Esophagus (tissue), 2 donors: ENCODE data around the gene SPNS3. TPM values are rescaled to one million over a fixed set of nuclear protein-coding genes. Genes with fewer than 3 reads are reported as not detected.

Experiments used
- H3K27ac ChIP-seq, 2 donors: one replicate each; pipeline ENCODE4 v1.5.1; 2013; ENCODE audit warnings: low read depth in 2 of 2, mild to moderate bottlenecking in 2 of 2, inconsistent platforms in 1 of 2, low read length in 1 of 2, moderate library complexity in 1 of 2
- H3K27me3 ChIP-seq, 2 donors: one replicate each; pipeline ENCODE4 v1.6.1; 2013; ENCODE audit warnings: low read length in 2 of 2, control low read depth in 1 of 2, mild to moderate bottlenecking in 1 of 2; ENCODE audit not compliant: insufficient read depth in 2 of 2, control insufficient read depth in 1 of 2
- H3K36me3 ChIP-seq, 2 donors: one replicate each; pipeline ENCODE4 v1.6.1; 2013; ENCODE audit warnings: low read length in 1 of 2; ENCODE audit not compliant: control insufficient read depth in 2 of 2, insufficient read depth in 2 of 2
- H3K4me1 ChIP-seq, 2 donors: one replicate each; pipeline ENCODE4 v1.6.1; 2013; ENCODE audit warnings: low read length in 1 of 2; ENCODE audit not compliant: control insufficient read depth in 2 of 2, insufficient read depth in 2 of 2
- H3K4me3 ChIP-seq, 2 donors: one replicate each; pipeline ENCODE4 v1.5.1; 2013; ENCODE audit warnings: low read length in 2 of 2, mild to moderate bottlenecking in 2 of 2, low read depth in 1 of 2, moderate library complexity in 1 of 2
- H3K9me3 ChIP-seq, 2 donors: one replicate each; pipeline ENCODE4 v1.6.1; 2013; ENCODE audit warnings: mild to moderate bottlenecking in 2 of 2, low read depth in 1 of 2, low read length in 1 of 2, moderate library complexity in 1 of 2; ENCODE audit not compliant: control insufficient read depth in 2 of 2, insufficient read depth in 1 of 2
- WGBS, 2 donors: extraction: QIAGEN DNeasy Blood & Tissue Kit; methylation state at CpG; one replicate each; pipeline ENCODE4 v1.1.7; 2013; 5-methylcytosine and 5-hydroxymethylcytosine counted together
- polyA plus RNA-seq, 2 donors: library from polyadenylated mRNA; stranded (reverse); fragments of 200-250 nt; gene quantifications; one replicate each; pipeline ENCODE4 v1.2.3, GENCODE V29; 2013
- donor health status: healthy with polysubstance abuse.
- donor health status: Bipolar disorder and iron deficiency.

SPNS3 gene
- polyA plus RNA-seq, 2 donors: 0.36 to 1.3 TPM

GRCh38 chr17:4405699-4406098, 28.0 kb upstream of the SPNS3 start:
- H3K36me3 ChIP-seq: no peaks in the 10 kb centered on the region
- H3K27ac ChIP-seq: no peak overlapping the region
- no peak overlapping the region for H3K4me3 ChIP-seq
- H3K4me1 ChIP-seq: no peaks in the 10 kb centered on the region
- WGBS, 2 donors: 92 to 94% methylated on average over 5 of the region's 5 CpGs
- H3K27me3 ChIP-seq: no peaks in the 10 kb centered on the region
- no peaks in the 10 kb centered on the region for H3K9me3 ChIP-seq

- no peaks in the 10 kb centered on the region for H3K4me1 ChIP-seq
- H3K27me3 ChIP-seq: no peaks in the 10 kb centered on the region
- H3K9me3 ChIP-seq: no peaks in the 10 kb centered on the region
- H3K36me3 ChIP-seq: no peaks in the 10 kb centered on the region
- WGBS, 2 donors: 88 to 94% methylated on average over 10 of the region's 10 CpGs
- H3K4me3 ChIP-seq: no peak overlapping the region
- H3K27ac ChIP-seq: no peak overlapping the region
Measured at GRCh38 chr17:4406386-4406785, 27.4 kb upstream of the SPNS3 start.

- H3K36me3 ChIP-seq: no peaks in the 10 kb centered on the region
- no peaks in the 10 kb centered on the region for H3K9me3 ChIP-seq
- H3K4me1 ChIP-seq: no peaks in the 10 kb centered on the region
- no peaks in the 10 kb centered on the region for H3K27me3 ChIP-seq
- no peak overlapping the region for H3K4me3 ChIP-seq
- whole genome bisulfite sequencing, 2 donors: 62 to 67% methylated on average over 7 of the region's 7 CpGs
- peak overlapping the region in 1 of 2 donors; percentile 7 for H3K27ac ChIP-seq
Measured at GRCh38 chr17:4407216-4407615, 26.5 kb upstream of the SPNS3 start.

- 55 to 58% methylated on average over 8 of the region's 8 CpGs for WGBS, 2 donors
- no peaks in the 10 kb centered on the region for H3K36me3 ChIP-seq
- no peaks in the 10 kb centered on the region for H3K27me3 ChIP-seq
- no peak overlapping the region for H3K4me3 ChIP-seq
- peak overlapping the region in 1 of 2 donors; percentile 60 for H3K27ac ChIP-seq
- H3K9me3 ChIP-seq: no peaks in the 10 kb centered on the region
- no peaks in the 10 kb centered on the region for H3K4me1 ChIP-seq
Measured at GRCh38 chr17:4407851-4408250, 25.9 kb upstream of the SPNS3 start.

- Histone ChIP-seq H3K4me3 (no peak overlapping the region), H3K27ac (no peak overlapping the region), H3K36me3 (no peaks in the 10 kb centered on the region), H3K4me1 (no peaks in the 10 kb centered on the region), H3K27me3 (no peaks in the 10 kb centered on the region), H3K9me3 (no peaks in the 10 kb centered on the region)
- WGBS, 2 donors: 48 to 56% methylated on average over 6 of the region's 6 CpGs
Measured at GRCh38 chr17:4409659-4410058, 24.1 kb upstream of the SPNS3 start.

GRCh38 chr17:4411201-4411600, 22.5 kb upstream of the SPNS3 start:
- Histone ChIP-seq H3K4me1 (no peaks in the 10 kb centered on the region), H3K36me3 (no peaks in the 10 kb centered on the region), H3K4me3 (no peak overlapping the region), H3K27me3 (no peaks in the 10 kb centered on the region), H3K27ac (no peak overlapping the region), H3K9me3 (no peaks in the 10 kb centered on the region)
- 78 to 82% methylated on average over 3 of the region's 3 CpGs for WGBS, 2 donors

- Histone ChIP-seq H3K9me3 (no peaks in the 10 kb centered on the region), H3K27me3 (no peaks in the 10 kb centered on the region), H3K4me1 (no peaks in the 10 kb centered on the region), H3K36me3 (no peaks in the 10 kb centered on the region), H3K4me3 (no peak overlapping the region), H3K27ac (no peak overlapping the region)
- WGBS, 2 donors: 35 to 37% methylated on average over 25 to 27 of the region's 27 CpGs
Measured at GRCh38 chr17:4412933-4413831, 20.6 kb upstream of the SPNS3 start.

GRCh38 chr17:4417129-4417667, 16.5 kb upstream of the SPNS3 start:
- Histone ChIP-seq H3K27ac (no peak overlapping the region), H3K27me3 (no peaks in the 10 kb centered on the region)

GRCh38 chr17:4420692-4421131, 13.0 kb upstream of the SPNS3 start:
- H3K9me3 ChIP-seq: no peaks in the 10 kb centered on the region
- no peaks in the 10 kb centered on the region for H3K27me3 ChIP-seq
- no peaks in the 10 kb centered on the region for H3K4me1 ChIP-seq
- H3K4me3 ChIP-seq: no peak overlapping the region
- no peak overlapping the region for H3K27ac ChIP-seq
- WGBS, 2 donors: 3 to 4% methylated on average over 7 of the region's 7 CpGs
- no peaks in the 10 kb centered on the region for H3K36me3 ChIP-seq

More at GRCh38 chr17:4417129-4417667, 16.5 kb upstream of the SPNS3 start:
- Histone ChIP-seq H3K36me3 (no peaks in the 10 kb centered on the region), H3K4me1 (no peaks in the 10 kb centered on the region), H3K4me3 (no peak overlapping the region), H3K9me3 (no peaks in the 10 kb centered on the region)
- WGBS, 2 donors: 89 to 92% methylated on average over 2 of the region's 2 CpGs

GRCh38 chr17:4422864-4423263, 10.9 kb upstream of the SPNS3 start:
- H3K4me3 ChIP-seq: no peak overlapping the region
- H3K9me3 ChIP-seq: no peaks in the 10 kb centered on the region
- no peaks in the 10 kb centered on the region for H3K27me3 ChIP-seq
- H3K27ac ChIP-seq: no peak overlapping the region
- no peaks in the 10 kb centered on the region for H3K4me1 ChIP-seq
- no peaks in the 10 kb centered on the region for H3K36me3 ChIP-seq
- WGBS, 2 donors: 74 to 78% methylated on average over 6 of the region's 6 CpGs
